GM12891 (cell line): ENCODE measurements around the gene ADIPOR2.

Source experiments
- PAX5 ChIP-seq: IDR thresholded peaks from 2 replicates; pipeline ENCODE4 v1.6.1; 2011; ENCODE audit warnings: low read length, moderate library complexity, mild to moderate bottlenecking; ENCODE audit not compliant: insufficient read depth, severe bottlenecking
- POLR2A ChIP-seq: IDR thresholded peaks from 2 replicates; pipeline ENCODE4 v1.6.1; 2011; ENCODE audit warnings: low read depth, low read length, control low read depth
- POLR2AphosphoS5 ChIP-seq: IDR thresholded peaks from 2 replicates; pipeline ENCODE4 v1.6.1; 2011; ENCODE audit warnings: low read depth, low read length, control low read depth
- POU2F2 ChIP-seq: IDR thresholded peaks from 2 replicates; pipeline ENCODE4 v1.6.1; 2011; ENCODE audit warnings: low read depth, mild to moderate bottlenecking, control low read depth, low read length, moderate library complexity
- SPI1 ChIP-seq: IDR thresholded peaks from 2 replicates; pipeline ENCODE4 v1.6.1; 2011; ENCODE audit warnings: low read depth, low read length, control low read depth
- TAF1 ChIP-seq: IDR thresholded peaks from 2 replicates; pipeline ENCODE4 v1.6.1; 2011; ENCODE audit warnings: low read depth, low read length, control low read depth

DNA sequence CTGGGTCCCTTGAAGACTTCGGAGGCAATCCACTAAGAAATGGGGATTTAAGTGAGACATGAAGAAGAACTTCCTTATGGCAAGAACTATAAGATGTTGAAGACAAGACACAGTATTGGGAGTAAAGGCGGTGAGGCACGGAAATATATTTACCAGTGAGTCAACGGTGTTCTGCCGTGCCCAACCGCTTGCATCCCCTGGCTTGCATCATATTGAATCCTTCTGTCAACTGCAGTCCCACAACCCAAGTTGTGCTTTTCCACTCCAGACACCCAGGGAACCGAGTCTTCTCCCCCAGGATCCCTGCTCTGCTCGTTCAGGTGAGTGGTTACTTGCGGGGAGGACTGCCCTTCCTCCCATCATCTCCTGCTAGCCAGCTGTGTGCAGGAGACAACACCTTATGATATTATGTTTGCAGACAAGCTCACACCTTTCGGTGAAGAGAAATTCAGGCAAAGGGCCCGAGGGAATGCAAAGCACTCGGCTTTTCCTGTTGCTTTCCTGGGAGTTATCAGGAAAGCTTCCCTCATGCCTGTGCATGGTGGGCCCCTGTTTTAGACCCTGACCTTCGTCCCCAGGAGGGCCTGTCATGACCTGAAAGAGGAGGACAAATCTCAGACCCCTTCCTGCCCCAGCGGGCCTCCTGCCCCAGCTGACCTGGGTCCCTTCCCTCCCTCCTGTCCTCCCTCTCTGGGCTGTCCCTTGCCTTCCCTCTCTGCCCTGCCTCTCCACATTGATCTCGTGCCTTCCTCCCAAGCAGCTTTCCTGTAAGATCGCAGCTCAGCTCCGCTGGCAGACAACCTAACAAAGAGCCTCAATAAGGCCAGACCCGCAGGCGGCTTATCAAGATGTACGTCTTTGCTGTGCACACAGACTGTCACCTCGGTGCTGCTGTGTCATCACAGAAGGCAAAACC lies 125.2 kb downstream of the ADIPOR2 start:
- TF ChIP-seq POLR2A, result no peak
- no peak for TF ChIP-seq TAF1
- no peak for TF ChIP-seq POLR2AphosphoS5
- no peak for TF ChIP-seq SPI1
- no peak for TF ChIP-seq POU2F2
- TF ChIP-seq PAX5, result no peak
